Neuronal stem cell (in vitro differentiated cells): ENCODE measurements around the gene XPNPEP2.
"Not testable (repeated sequence)": the region's sequence is repeated elsewhere in the genome, so short reads cannot be mapped to it uniquely, and the experiment has no call there.

Experiments used
- DNase-seq: peaks from one replicate; pipeline ENCODE4 v3.0.0-alpha.2; 2013; ENCODE audit warnings: low spot score
- H2AFZ ChIP-seq: one replicate; pipeline ENCODE4 v1.6.1; 2013; ENCODE audit warnings: mild to moderate bottlenecking, low read length, inconsistent platforms
- H2AK5ac ChIP-seq: 2 replicates; pipeline ENCODE4 v1.6.1; 2013; ENCODE audit warnings: low read depth, mild to moderate bottlenecking, inconsistent platforms, low read length, moderate library complexity, mixed read lengths
- H2BK120ac ChIP-seq: 2 replicates; pipeline ENCODE4 v1.6.1; 2013; ENCODE audit warnings: low read depth, mild to moderate bottlenecking, inconsistent platforms, low read length, moderate library complexity, mixed read lengths
- H2BK12ac ChIP-seq: one replicate; pipeline ENCODE4 v1.6.1; 2013; ENCODE audit warnings: low read length, inconsistent platforms
- H2BK15ac ChIP-seq: 2 replicates; pipeline ENCODE4 v1.6.1; 2013; ENCODE audit warnings: mild to moderate bottlenecking, low read length, inconsistent platforms, mixed read lengths
- H2BK5ac ChIP-seq: one replicate; pipeline ENCODE4 v1.6.1; 2013; ENCODE audit warnings: inconsistent platforms, mild to moderate bottlenecking, low read length, moderate library complexity
- H3K14ac ChIP-seq: one replicate; pipeline ENCODE4 v1.6.1; 2013; ENCODE audit warnings: low read length, inconsistent platforms
- H3K18ac ChIP-seq: 2 replicates; pipeline ENCODE4 v1.6.1; 2013; ENCODE audit warnings: low read length, inconsistent platforms
- H3K23ac ChIP-seq: 2 replicates; pipeline ENCODE4 v1.6.1; 2013; ENCODE audit warnings: low read depth, mild to moderate bottlenecking, mixed read lengths, low read length, inconsistent platforms; ENCODE audit not compliant: poor library complexity
- H3K27ac ChIP-seq: replicated peaks from 3 replicates; pipeline ENCODE4 v1.5.1; 2013; ENCODE audit warnings: low read length, inconsistent platforms
- H3K27me3 ChIP-seq, 3 experiments: 2 replicates each; pipeline ENCODE4 v1.6.1; 2013; ENCODE audit warnings: low read length in 3 of 3, mild to moderate bottlenecking in 2 of 3, inconsistent platforms in 1 of 3, low read depth in 1 of 3, mixed read lengths in 1 of 3, moderate library complexity in 1 of 3; ENCODE audit not compliant: control insufficient read depth in 3 of 3, insufficient read depth in 3 of 3
- H3K36me3 ChIP-seq, 2 donors: replicated peaks in 1 of 2; 2 replicates each; pipeline ENCODE4 v1.6.1; 2013; ENCODE audit warnings: low read length in 2 of 2; ENCODE audit not compliant: control insufficient read depth in 2 of 2, insufficient read depth in 2 of 2
- H3K4ac ChIP-seq: 2 replicates; pipeline ENCODE4 v1.6.1; 2013; ENCODE audit warnings: inconsistent platforms, mild to moderate bottlenecking, low read length, moderate library complexity
- H3K4me1 ChIP-seq, 2 donors: 1 replicate in 1 of 2; 2 replicates in 1 of 2; pipeline ENCODE4 v1.6.1; 2013; ENCODE audit warnings: low read length in 2 of 2, low read depth in 1 of 2; ENCODE audit not compliant: control insufficient read depth in 2 of 2, insufficient read depth in 1 of 2
- H3K4me2 ChIP-seq: one replicate; pipeline ENCODE4 v1.6.1; 2013; ENCODE audit warnings: mild to moderate bottlenecking, low read length, inconsistent platforms; ENCODE audit not compliant: insufficient read depth, poor library complexity, severe bottlenecking
- H3K4me3 ChIP-seq, 2 donors: 2 replicates each; pipeline ENCODE4 v1.5.1; 2013; ENCODE audit warnings: low read length in 2 of 2, mild to moderate bottlenecking in 2 of 2, inconsistent platforms in 1 of 2, moderate library complexity in 1 of 2
- H3K79me1 ChIP-seq: one replicate; pipeline ENCODE4 v1.6.1; 2013; ENCODE audit warnings: low read depth, mild to moderate bottlenecking, inconsistent platforms, low read length, moderate library complexity
- H3K9ac ChIP-seq: one replicate; pipeline ENCODE4 v1.6.1; 2013; ENCODE audit warnings: mild to moderate bottlenecking, low read depth, low read length, inconsistent platforms; ENCODE audit not compliant: poor library complexity
- H3K9me3 ChIP-seq, 2 donors: replicated peaks in 1 of 2; 2 replicates each; pipeline versions ENCODE3 to v1.6.1; 2013; ENCODE audit warnings: low read length in 2 of 2, mild to moderate bottlenecking in 2 of 2, inconsistent platforms in 1 of 2, low read depth in 1 of 2, mixed read lengths in 1 of 2, moderate library complexity in 1 of 2; ENCODE audit not compliant: control insufficient read depth in 2 of 2, insufficient read depth in 1 of 2
- H4K8ac ChIP-seq: one replicate; pipeline ENCODE4 v1.6.1; 2013; ENCODE audit warnings: low read depth, mild to moderate bottlenecking, inconsistent platforms, low read length, moderate library complexity
- H4K91ac ChIP-seq: one replicate; pipeline ENCODE4 v1.6.1; 2013; ENCODE audit warnings: low read length, low read depth, mild to moderate bottlenecking, inconsistent platforms; ENCODE audit not compliant: poor library complexity
- WGBS, 2 donors: extraction: QIAGEN DNeasy Blood & Tissue Kit; methylation state at CpG; one replicate each; pipeline ENCODE4 v1.1.7; 2013; ENCODE audit warnings: missing lambda C conversion rate in 2 of 2, mixed read lengths in 1 of 2; ENCODE audit not compliant: insufficient read length in 2 of 2, insufficient replicate concordance in 1 of 2; ENCODE audit errors: extremely low coverage in 2 of 2; 5-methylcytosine and 5-hydroxymethylcytosine counted together

Gene XPNPEP2

DNA sequence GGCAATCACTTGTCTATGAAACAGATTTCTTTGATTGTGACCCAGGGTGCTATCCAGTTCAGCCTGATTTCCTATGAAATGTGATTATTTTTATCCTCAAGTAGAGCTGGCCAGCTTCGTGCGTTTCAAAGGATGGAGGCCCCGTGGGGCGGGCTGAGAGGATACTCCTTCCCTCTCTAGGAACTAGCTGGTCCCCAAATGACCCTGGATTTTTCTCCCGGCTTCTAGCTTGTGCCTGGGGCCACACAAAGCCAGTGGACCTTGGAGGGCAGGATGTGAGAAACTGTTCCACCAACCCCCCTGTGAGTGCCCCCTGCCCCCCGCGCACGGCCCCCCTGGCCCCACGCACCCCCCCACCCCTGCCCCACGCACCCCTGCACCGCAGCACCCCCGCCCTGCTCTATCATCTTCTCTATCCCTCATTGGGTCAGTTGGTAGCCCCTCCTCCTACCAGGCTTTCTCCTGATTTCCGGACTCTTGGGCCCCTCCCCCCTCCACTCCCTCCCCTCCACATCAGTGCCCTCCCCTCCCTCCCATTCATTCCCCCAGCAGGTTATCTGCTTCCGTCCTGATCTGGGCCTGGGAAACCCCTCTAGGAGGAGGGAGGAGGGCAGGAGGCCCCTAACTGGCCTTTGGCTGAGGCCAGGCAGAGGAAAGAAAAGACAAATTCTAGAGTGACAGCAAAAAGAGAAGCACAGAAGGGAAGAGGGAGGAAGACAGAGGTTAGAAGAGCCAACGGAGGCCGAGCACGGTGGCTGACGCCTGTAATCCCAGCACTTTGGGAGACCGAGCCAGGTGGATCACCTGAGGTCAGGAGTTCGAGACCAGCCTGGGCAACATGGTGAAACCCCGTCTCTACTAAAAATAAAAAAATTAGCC, 3.3 kb downstream of the XPNPEP2 start:
- no CpG with 5 or more reads among the region's 21 CpGs for WGBS, 2 donors

DNA sequence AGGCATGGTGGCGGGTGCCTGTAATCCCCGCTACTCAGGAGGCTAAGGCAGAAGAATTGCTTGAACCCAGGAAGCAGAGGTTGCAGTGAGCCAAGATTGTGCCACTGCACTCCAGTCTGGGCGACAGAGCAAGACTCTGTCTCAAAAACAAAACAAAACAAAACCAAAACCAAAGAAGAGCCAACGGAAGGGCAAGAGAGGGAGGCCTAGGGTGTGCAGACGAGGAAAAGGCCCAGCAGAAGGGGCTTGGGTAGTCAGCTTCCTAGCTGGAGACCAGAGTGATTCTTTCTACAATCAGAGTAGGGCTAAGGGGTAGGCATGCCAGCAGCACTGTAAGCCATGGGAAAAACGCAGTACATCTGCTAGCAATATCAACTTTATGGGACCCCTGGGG, 4.0 kb downstream of the XPNPEP2 start:
- no CpG with 5 or more reads among the region's 6 CpGs for WGBS, 2 donors
- not testable (repeated sequence) for H3K4me2 ChIP-seq, H3K4ac ChIP-seq

More for the DNA sequence above, 3.3 kb downstream of the XPNPEP2 start:
- Histone ChIP-seq H3K9me3 (no peaks in the 10 kb centered on the region), H3K4ac (no peak overlapping the region), H4K8ac (no peak overlapping the region), H2AFZ (peak overlapping the region; percentile 81), H2BK12ac (no peak overlapping the region), H3K79me1 (no peaks in the 10 kb centered on the region), H3K9ac (no peak overlapping the region), H3K4me3 (no peak overlapping the region), H2AK5ac (no peak overlapping the region), H3K27ac (peak overlapping the region; percentile 54), H3K4me2 (no peak overlapping the region), H3K27me3 (peaks cover 0 to 11% (median 0%) of the 10 kb centered on the region in 3 experiments), H3K23ac (no peak overlapping the region), H3K4me1 (peaks cover 0 to 7% of the 10 kb centered on the region in 2 donors), H2BK5ac (no peak overlapping the region), H2BK120ac (no peak overlapping the region), H3K14ac (no peak overlapping the region), H2BK15ac (no peak overlapping the region), H3K18ac (no peak overlapping the region), H3K36me3 (no peaks in the 10 kb centered on the region), H4K91ac (no peak overlapping the region)
- peak; percentile 58 for DNase-seq

DNA sequence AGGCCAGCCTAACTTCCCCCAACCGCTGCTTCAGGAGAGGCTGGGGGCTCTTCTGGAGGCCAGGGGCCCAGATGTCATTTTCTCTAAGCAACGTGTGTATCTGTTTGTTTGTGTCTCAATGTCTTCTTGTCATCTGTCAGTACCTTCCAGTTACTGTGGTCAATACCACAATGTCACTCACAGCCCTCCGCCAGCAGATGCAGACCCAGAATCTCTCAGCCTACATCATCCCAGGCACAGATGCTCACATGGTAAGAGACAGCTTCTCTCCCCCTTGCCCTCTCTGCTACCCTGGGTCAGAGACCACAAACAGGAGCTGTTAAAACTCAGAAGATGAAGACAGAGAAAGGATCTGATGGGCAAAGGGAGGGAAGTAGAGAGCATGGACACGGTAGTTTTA, 5.0 kb downstream of the XPNPEP2 start:
- no peak overlapping the region for H2AK5ac ChIP-seq
- H3K27ac ChIP-seq = no peak overlapping the region
- peaks cover 0 to 4% (median 0%) of the 10 kb centered on the region in 3 experiments for H3K27me3 ChIP-seq
- no peak overlapping the region for H3K23ac ChIP-seq
- no peaks in the 10 kb centered on the region for H3K79me1 ChIP-seq
- no peaks in the 10 kb centered on the region for H3K36me3 ChIP-seq
- no peak overlapping the region for H3K4me2 ChIP-seq
- no peak overlapping the region for H4K91ac ChIP-seq
- WGBS, 2 donors = no CpG with 5 or more reads among the region's 4 CpGs
- no peak overlapping the region for H3K14ac ChIP-seq
- H3K9me3 ChIP-seq = no peaks in the 10 kb centered on the region
- peaks cover 0 to 4% of the 10 kb centered on the region in 2 donors for H3K4me1 ChIP-seq
- no peak overlapping the region for H2AFZ ChIP-seq
- H4K8ac ChIP-seq = no peak overlapping the region
- H3K4me3 ChIP-seq = no peak overlapping the region
- no peak overlapping the region for H3K4ac ChIP-seq
- no peak overlapping the region for H3K9ac ChIP-seq
- peak overlapping the region; percentile 76 for H3K18ac ChIP-seq
- H2BK120ac ChIP-seq = no peak overlapping the region
- no peak overlapping the region for H2BK5ac ChIP-seq
- peak overlapping the region; percentile 82 for H2BK12ac ChIP-seq
- H2BK15ac ChIP-seq = no peak overlapping the region
- DNase-seq = no peak

More for the DNA sequence above, 4.0 kb downstream of the XPNPEP2 start:
- not testable (repeated sequence) for H2AFZ ChIP-seq, H3K9ac ChIP-seq, H3K4me3 ChIP-seq, DNase-seq, H4K91ac ChIP-seq, H2BK120ac ChIP-seq, H2BK15ac ChIP-seq, H3K23ac ChIP-seq, H2BK5ac ChIP-seq, H3K14ac ChIP-seq, H3K36me3 ChIP-seq, H3K4me1 ChIP-seq, H4K8ac ChIP-seq, H3K79me1 ChIP-seq, H3K9me3 ChIP-seq, H3K27me3 ChIP-seq, H2BK12ac ChIP-seq, H2AK5ac ChIP-seq
- peak overlapping the region; percentile 28 for H3K18ac ChIP-seq
- peak overlapping the region; percentile 58 for H3K27ac ChIP-seq

DNA sequence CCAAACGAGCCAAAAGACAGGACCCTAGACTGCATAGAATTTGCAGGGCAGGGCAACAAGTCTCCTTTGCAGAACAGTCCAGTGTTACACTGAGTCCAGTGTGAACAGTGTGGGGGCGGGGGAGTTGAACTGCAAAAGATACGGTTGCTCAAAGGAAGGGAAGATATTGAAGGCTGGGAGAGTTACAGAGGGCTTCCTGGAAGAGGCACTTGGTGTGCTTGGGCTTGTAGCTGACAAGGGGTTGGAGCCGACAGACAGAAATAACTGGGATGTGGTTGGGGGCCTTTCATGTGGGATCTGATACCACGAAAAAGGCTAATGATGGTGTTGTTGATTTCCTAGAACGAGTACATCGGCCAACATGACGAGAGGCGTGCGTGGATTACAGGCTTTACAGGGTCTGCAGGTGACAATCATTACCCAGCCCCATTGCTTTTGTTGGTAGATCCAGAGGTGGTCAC, 6.1 kb downstream of the XPNPEP2 start:
- Histone ChIP-seq H3K27ac (no peak overlapping the region), H3K4me3 (no peak overlapping the region), H3K14ac (no peak overlapping the region), H2AK5ac (no peak overlapping the region), H2BK15ac (no peak overlapping the region), H3K9me3 (no peaks in the 10 kb centered on the region), H3K23ac (no peak overlapping the region), H3K9ac (no peak overlapping the region), H3K18ac (no peak overlapping the region), H4K91ac (no peak overlapping the region), H3K79me1 (no peaks in the 10 kb centered on the region), H3K4me1 (peaks cover 0 to 3% of the 10 kb centered on the region in 2 donors), H2BK120ac (no peak overlapping the region), H3K36me3 (no peaks in the 10 kb centered on the region), H3K27me3 (peaks cover 0 to 4% (median 0%) of the 10 kb centered on the region in 3 experiments), H2AFZ (no peak overlapping the region), H2BK5ac (no peak overlapping the region), H2BK12ac (no peak overlapping the region), H3K4ac (no peak overlapping the region), H4K8ac (no peak overlapping the region), H3K4me2 (no peak overlapping the region)
- WGBS, 2 donors = no CpG with 5 or more reads among the region's 10 CpGs
- no peak for DNase-seq
